ENCODE results near the gene FOCAD.
"Not testable (repeated sequence)": the region's sequence is repeated elsewhere in the genome, so short reads cannot be mapped to it uniquely, and the experiment has no call there.

The FOCAD gene

DNA sequence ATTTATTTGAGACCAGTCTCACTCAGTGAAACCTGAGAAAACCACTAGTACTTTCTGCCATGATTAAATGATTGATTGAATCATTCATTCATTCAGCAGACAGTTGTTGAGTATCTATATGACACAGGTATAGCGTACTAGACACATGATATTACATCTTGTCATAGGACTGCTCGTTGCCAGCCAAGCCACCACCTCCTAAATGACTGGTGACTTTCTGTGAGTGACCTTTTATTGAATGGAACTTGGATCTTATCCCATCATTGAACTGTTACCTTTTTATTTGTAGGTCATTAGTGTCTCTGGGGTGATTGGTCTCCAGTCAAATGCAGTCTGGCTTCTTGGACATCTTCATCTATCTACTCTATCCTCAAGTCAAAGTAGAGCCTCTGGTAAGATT, 266.6 kb downstream of the FOCAD start:
- H3K36me3 ChIP-seq (ENCODE audit: control insufficient read depth, low read length) = 0 out of 2 replicates have a peak, but pooled peaks cover 3% of the 10 kb centered on the region
- H3K27ac ChIP-seq (ENCODE audit: low read depth, low read length) = no peak overlapping the region
- no peaks in the 10 kb centered on the region for H4K20me1 ChIP-seq (ENCODE audit: control insufficient read depth, insufficient read depth, low read depth, low read length)
- H3K4me2 ChIP-seq (ENCODE audit: low read length) = no peak overlapping the region
- no peaks in the 10 kb centered on the region for H3K9me2 ChIP-seq (replicated peaks; ENCODE audit: control insufficient read depth, low read length)
- no peaks in the 10 kb centered on the region for H3K27me3 ChIP-seq (ENCODE audit: control insufficient read depth, low read length)
- H3K4me1 ChIP-seq (ENCODE audit: control insufficient read depth, low read length) = peaks cover 7% of the 10 kb centered on the region; the same call in 1 of the 2 replicates
- H3K79me2 ChIP-seq (ENCODE audit: control insufficient read depth, low read length) = no peaks in the 10 kb centered on the region
- TF ChIP-seq EZH2phosphoT487 (IDR thresholded peaks at IDR 0.05; ENCODE audit: borderline replicate concordance, low read length) = no peak
- no peaks in the 10 kb centered on the region for H3F3A ChIP-seq (ENCODE audit: control insufficient read depth, insufficient read depth)
- H3K9me3 ChIP-seq (ENCODE audit: control insufficient read depth, insufficient read depth, low read length) = no peaks in the 10 kb centered on the region
- H3K4me3 ChIP-seq (ENCODE audit: low read length) = no peak overlapping the region

GRCh38 chr9:20962536-20963225, 278.6 kb downstream of the FOCAD start:
- Histone ChIP-seq H3K4me1 (ENCODE audit: control insufficient read depth, low read length) (peaks cover 16% of the 10 kb centered on the region), H3K27ac (ENCODE audit: low read depth, low read length) (no peak overlapping the region), H3K36me3 (ENCODE audit: control insufficient read depth, low read length) (peaks cover 5% of the 10 kb centered on the region; the same call in 1 of the 2 replicates), H3K27me3 (ENCODE audit: control insufficient read depth, low read length) (no peaks in the 10 kb centered on the region), H3K4me3 (ENCODE audit: low read length) (no peak overlapping the region), H4K20me1 (ENCODE audit: control insufficient read depth, insufficient read depth, low read depth, low read length) (no peaks in the 10 kb centered on the region), H3F3A (ENCODE audit: control insufficient read depth, insufficient read depth) (no peaks in the 10 kb centered on the region; the same call in 1 of the 2 replicates), H3K4me2 (ENCODE audit: low read length) (no peak overlapping the region), H3K9me2 (replicated peaks; ENCODE audit: control insufficient read depth, low read length) (no peaks in the 10 kb centered on the region), H3K9me3 (ENCODE audit: control insufficient read depth, insufficient read depth, low read length) (no peaks in the 10 kb centered on the region; the same call in 1 of the 2 replicates), H3K79me2 (ENCODE audit: control insufficient read depth, low read length) (no peaks in the 10 kb centered on the region)
- TF ChIP-seq, protein P1, sequence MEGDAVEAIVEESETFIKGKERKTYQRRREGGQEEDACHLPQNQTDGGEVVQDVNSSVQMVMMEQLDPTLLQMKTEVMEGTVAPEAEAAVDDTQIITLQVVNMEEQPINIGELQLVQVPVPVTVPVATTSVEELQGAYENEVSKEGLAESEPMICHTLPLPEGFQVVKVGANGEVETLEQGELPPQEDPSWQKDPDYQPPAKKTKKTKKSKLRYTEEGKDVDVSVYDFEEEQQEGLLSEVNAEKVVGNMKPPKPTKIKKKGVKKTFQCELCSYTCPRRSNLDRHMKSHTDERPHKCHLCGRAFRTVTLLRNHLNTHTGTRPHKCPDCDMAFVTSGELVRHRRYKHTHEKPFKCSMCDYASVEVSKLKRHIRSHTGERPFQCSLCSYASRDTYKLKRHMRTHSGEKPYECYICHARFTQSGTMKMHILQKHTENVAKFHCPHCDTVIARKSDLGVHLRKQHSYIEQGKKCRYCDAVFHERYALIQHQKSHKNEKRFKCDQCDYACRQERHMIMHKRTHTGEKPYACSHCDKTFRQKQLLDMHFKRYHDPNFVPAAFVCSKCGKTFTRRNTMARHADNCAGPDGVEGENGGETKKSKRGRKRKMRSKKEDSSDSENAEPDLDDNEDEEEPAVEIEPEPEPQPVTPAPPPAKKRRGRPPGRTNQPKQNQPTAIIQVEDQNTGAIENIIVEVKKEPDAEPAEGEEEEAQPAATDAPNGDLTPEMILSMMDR (IDR thresholded peaks at IDR 0.05; ENCODE audit: low read depth, low read length, poor library complexity, severe bottlenecking) = no peak
- TF ChIP-seq EZH2phosphoT487 (IDR thresholded peaks at IDR 0.05; ENCODE audit: borderline replicate concordance, low read length) = no peak

GRCh38 chr9:20972684-20973083, 288.6 kb downstream of the FOCAD start:
- Histone ChIP-seq H3K9me3 (ENCODE audit: control insufficient read depth, insufficient read depth, low read length) (peaks cover 26% of the 10 kb centered on the region), H3K4me2 (ENCODE audit: low read length) (no peak overlapping the region), H3F3A (ENCODE audit: control insufficient read depth, insufficient read depth) (peaks cover 36% of the 10 kb centered on the region), H3K79me2 (ENCODE audit: control insufficient read depth, low read length) (no peaks in the 10 kb centered on the region), H3K27ac (ENCODE audit: low read depth, low read length) (peak overlapping the region; percentile 81), H4K20me1 (ENCODE audit: control insufficient read depth, insufficient read depth, low read depth, low read length) (no peaks in the 10 kb centered on the region), H3K36me3 (ENCODE audit: control insufficient read depth, low read length) (peaks cover 12% of the 10 kb centered on the region), H3K27me3 (ENCODE audit: control insufficient read depth, low read length) (no peaks in the 10 kb centered on the region), H3K9me2 (replicated peaks; ENCODE audit: control insufficient read depth, low read length) (no peaks in the 10 kb centered on the region), H3K4me1 (ENCODE audit: control insufficient read depth, low read length) (peaks cover 38% of the 10 kb centered on the region), H3K4me3 (ENCODE audit: low read length) (no peak overlapping the region)
- TF ChIP-seq EZH2phosphoT487 (IDR thresholded peaks at IDR 0.05; ENCODE audit: borderline replicate concordance, low read length) = no peak
- TF ChIP-seq, protein P1 (IDR thresholded peaks at IDR 0.05; ENCODE audit: low read depth, low read length, poor library complexity, severe bottlenecking) = no peak

DNA sequence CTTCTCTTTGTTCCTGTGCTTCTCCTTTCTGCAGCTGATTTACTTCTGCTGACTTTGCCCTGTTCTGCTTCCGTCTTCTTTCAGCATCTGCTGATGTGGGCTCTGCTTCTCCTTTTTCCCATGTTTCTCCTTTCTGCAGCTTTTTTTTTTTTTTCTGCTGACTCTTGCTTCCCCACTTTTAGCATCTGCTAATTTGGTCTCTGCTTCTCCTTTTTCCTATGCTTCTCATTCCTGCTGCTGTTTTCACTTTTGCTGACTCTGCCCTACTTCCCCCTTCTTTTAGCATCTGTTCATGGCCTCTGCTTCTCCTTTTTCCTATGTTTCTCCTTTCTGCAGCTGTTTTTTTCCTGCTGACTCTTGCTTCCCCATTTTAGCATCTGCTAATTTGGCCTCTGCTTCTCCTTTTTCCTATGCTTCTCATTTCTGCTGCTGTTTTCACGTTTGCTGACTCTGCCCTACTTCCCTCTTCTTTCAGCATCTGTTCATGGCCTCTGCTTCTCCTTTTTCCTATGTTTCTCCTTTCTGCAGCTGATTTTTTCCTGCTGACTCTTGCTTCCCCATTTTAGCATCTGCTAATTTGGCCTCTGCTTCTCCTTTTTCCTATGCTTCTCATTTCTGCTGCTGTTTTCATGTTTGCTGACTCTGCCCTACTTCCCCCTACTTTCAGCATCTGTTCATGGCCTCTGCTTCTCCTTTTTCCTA, 289.3 kb downstream of the FOCAD start:
- H3K9me2 ChIP-seq (replicated peaks; ENCODE audit: control insufficient read depth, low read length); H3K79me2 ChIP-seq (ENCODE audit: control insufficient read depth, low read length); H3K27me3 ChIP-seq (ENCODE audit: control insufficient read depth, low read length); H4K20me1 ChIP-seq (ENCODE audit: control insufficient read depth, insufficient read depth, low read depth, low read length); H3K4me2 ChIP-seq (ENCODE audit: low read length); H3K4me3 ChIP-seq (ENCODE audit: low read length): not testable (repeated sequence)
- Histone ChIP-seq H3K27ac (ENCODE audit: low read depth, low read length) (peak overlapping the region; percentile 81), H3F3A (ENCODE audit: control insufficient read depth, insufficient read depth) (peaks cover 36% of the 10 kb centered on the region), H3K4me1 (ENCODE audit: control insufficient read depth, low read length) (peaks cover 38% of the 10 kb centered on the region), H3K36me3 (ENCODE audit: control insufficient read depth, low read length) (peaks cover 12% of the 10 kb centered on the region), H3K9me3 (ENCODE audit: control insufficient read depth, insufficient read depth, low read length) (peaks cover 26% of the 10 kb centered on the region)

- not testable (repeated sequence) for H3K4me3 ChIP-seq (ENCODE audit: low read length); H3K4me2 ChIP-seq (ENCODE audit: low read length); H3K79me2 ChIP-seq (ENCODE audit: control insufficient read depth, low read length); H3K27me3 ChIP-seq (ENCODE audit: control insufficient read depth, low read length); H4K20me1 ChIP-seq (ENCODE audit: control insufficient read depth, insufficient read depth, low read depth, low read length); H3K9me2 ChIP-seq (replicated peaks; ENCODE audit: control insufficient read depth, low read length)
- peaks cover 38% of the 10 kb centered on the region for H3K4me1 ChIP-seq (ENCODE audit: control insufficient read depth, low read length)
- peak overlapping the region; percentile 81 for H3K27ac ChIP-seq (ENCODE audit: low read depth, low read length)
- peaks cover 26% of the 10 kb centered on the region for H3K9me3 ChIP-seq (ENCODE audit: control insufficient read depth, insufficient read depth, low read length)
- H3K36me3 ChIP-seq (ENCODE audit: control insufficient read depth, low read length) = peaks cover 12% of the 10 kb centered on the region
- H3F3A ChIP-seq (ENCODE audit: control insufficient read depth, insufficient read depth) = peaks cover 36% of the 10 kb centered on the region
Observed at GRCh38 chr9:20974191-20974938, 290.3 kb downstream of the FOCAD start.

All from DOHH2 (cell line).